GM12878 (cell line): ENCODE results near the gene BTBD3. TPM values are rescaled to one million over a fixed set of nuclear protein-coding genes. Genes with fewer than 3 reads are reported as not detected.

Source experiments
- ATAC-seq: fragments of 200-7000 bp; cut with Tn5 transposase; 3 replicates; pipeline ENCODE4 v1.9.1; 2020; ENCODE audit warnings: mild to moderate bottlenecking, moderate library complexity
- BruUV-seq: library from RNA; stranded (reverse); fragments of 400-500 nt; replicated peaks from 2 replicates; lab custom pipeline; 2021; lab: Mats Ljungman, UMichigan
- CTCF ChIA-PET: fragments of 300-600 bp; sonication (Branson Sonifier 250); formaldehyde crosslinking; extraction: SDS; loops from one replicate; lab custom pipeline; 2021; ENCODE audit warnings: inconsistent platforms; lab: Yijun Ruan, JAX
- POLR2A ChIA-PET: fragments of 350-600 bp; formaldehyde crosslinking; extraction: SDS; loops from one replicate; lab custom pipeline; 2021; ENCODE audit warnings: inconsistent platforms; lab: Charles Lee
- RAD21 ChIA-PET: fragments of 300-600 bp; sonication (Branson Sonifier 250); formaldehyde crosslinking; loops from one replicate; lab custom pipeline; 2023; ENCODE audit warnings: antibody characterized with exemption; ENCODE audit not compliant: unreplicated experiment; lab: Charles Lee
- SMC1A ChIA-PET: fragments of 300-600 bp; sonication (Branson Sonifier 250); formaldehyde crosslinking; loops from one replicate; lab custom pipeline; 2023; ENCODE audit not compliant: unreplicated experiment, uncharacterized antibody; lab: Charles Lee
- DNase-seq: peaks from one replicate; pipeline ENCODE4 v3.0.0-alpha.2; 2011; ENCODE audit warnings: low read depth, low spot score
- FAIRE-seq: peaks from 3 replicates; lab custom pipeline; 2011; peaks lifted over from hg19 to GRCh38; lab: Jason Lieb, UNC
- H2AFZ ChIP-seq: 2 replicates; pipeline ENCODE4 v1.6.0; 2011; ENCODE audit warnings: low read depth, low read length, control low read depth; ENCODE audit not compliant: control insufficient read depth
- H3K27ac ChIP-seq: 2 replicates; pipeline ENCODE4 v1.5.1; 2011; ENCODE audit warnings: control low read depth; ENCODE audit not compliant: control insufficient read depth, insufficient read depth
- H3K27me3 ChIP-seq, 2 experiments: replicated peaks in 1 of 2; 2 replicates each; pipeline versions ENCODE4 v1.6.0 to v1.6.1; 2011; ENCODE audit warnings: low read length in 1 of 2; ENCODE audit not compliant: control insufficient read depth in 2 of 2, insufficient read depth in 2 of 2
- H3K36me3 ChIP-seq, 2 experiments: 2 replicates each; pipeline ENCODE4 v1.5.1; 2011; ENCODE audit warnings: low read length in 1 of 2; ENCODE audit not compliant: control insufficient read depth in 2 of 2, insufficient read depth in 2 of 2
- H3K4me1 ChIP-seq: 2 replicates; pipeline ENCODE4 v1.6.1; 2011; ENCODE audit warnings: mild to moderate bottlenecking, low read length, moderate library complexity, mixed read lengths; ENCODE audit not compliant: control insufficient read depth, insufficient read depth
- H3K4me2 ChIP-seq: 2 replicates; pipeline ENCODE4 v1.6.0; 2011; ENCODE audit warnings: control low read depth; ENCODE audit not compliant: control insufficient read depth, insufficient read depth
- H3K4me3 ChIP-seq: fragments of 200-600 bp; sonication (generic); 2 replicates; pipeline ENCODE4 v1.5.1; 2016
- H3K79me2 ChIP-seq: 2 replicates; pipeline ENCODE4 v1.6.0; 2011; ENCODE audit warnings: low read length; ENCODE audit not compliant: control insufficient read depth, insufficient read depth
- H3K9ac ChIP-seq: 2 replicates; pipeline ENCODE4 v1.8.0; 2011; ENCODE audit warnings: low read length, control low read depth, mixed read lengths; ENCODE audit not compliant: control insufficient read depth, insufficient read depth
- H3K9me3 ChIP-seq: replicated peaks from 3 replicates; pipeline ENCODE4 v1.5.1; 2011; ENCODE audit warnings: mild to moderate bottlenecking, low read length; ENCODE audit not compliant: control insufficient read depth, insufficient read depth
- H4K20me1 ChIP-seq: 2 replicates; pipeline ENCODE4 v1.6.0; 2011; ENCODE audit not compliant: control insufficient read depth, insufficient read depth
- ASH2L ChIP-seq: fragments of 300-600, 200-600 bp; sonication (generic); IDR thresholded peaks from 2 replicates; pipeline ENCODE4 v1.6.1; 2017; ENCODE audit warnings: low read depth, mild to moderate bottlenecking, borderline replicate concordance
- FOXM1 ChIP-seq: IDR thresholded peaks from 2 replicates; pipeline ENCODE4 v1.6.1; 2012; ENCODE audit warnings: low read depth, mild to moderate bottlenecking, inconsistent platforms, low read length, moderate library complexity
- HCFC1 ChIP-seq: fragments of 150-350 bp; IDR thresholded peaks from 2 replicates; pipeline ENCODE4 v1.6.1; 2014; ENCODE audit warnings: low read length
- JUNB ChIP-seq: IDR thresholded peaks from 2 replicates; pipeline ENCODE4 v1.6.1; 2016; ENCODE audit warnings: antibody characterized with exemption, mild to moderate bottlenecking
- MYC ChIP-seq: IDR thresholded peaks from 2 replicates; pipeline ENCODE4 v1.6.1; 2011; ENCODE audit warnings: mild to moderate bottlenecking, low read length, moderate library complexity, inconsistent platforms; ENCODE audit not compliant: insufficient read depth, insufficient replicate concordance, insufficient read length, severe bottlenecking
- PAX5 ChIP-seq: IDR thresholded peaks from 2 replicates; pipeline ENCODE4 v1.6.1; 2011; ENCODE audit warnings: low read depth, low read length, borderline replicate concordance
- RB1 ChIP-seq: fragments of 450-650 bp; formaldehyde crosslinking; IDR thresholded peaks from 2 replicates; pipeline ENCODE4 v1.6.1; 2017; ENCODE audit warnings: mild to moderate bottlenecking, borderline replicate concordance
- SIN3A ChIP-seq: IDR thresholded peaks from 2 replicates; pipeline ENCODE4 v1.6.1; 2012; ENCODE audit warnings: low read depth, low read length, improper control_type of control experiment
- SMAD1 ChIP-seq: fragments of 450-650 bp; IDR thresholded peaks from 2 replicates; pipeline ENCODE4 v1.6.1; 2018; ENCODE audit warnings: mild to moderate bottlenecking, low read depth; ENCODE audit not compliant: partially characterized antibody
- TCF7 ChIP-seq: IDR thresholded peaks from 2 replicates; pipeline ENCODE4 v1.6.1; 2014; ENCODE audit warnings: antibody characterized with exemption, borderline replicate concordance
- WGBS: methylation state at CpG from one replicate; pipeline ENCODE4 v1.1.6; 2016; ENCODE audit warnings: low lambda C conversion rate; ENCODE audit not compliant: insufficient replicate concordance, insufficient coverage; ENCODE audit errors: missing lambda C conversion rate; 5-methylcytosine and 5-hydroxymethylcytosine counted together
- in situ Hi-C: fragments of 300-500 bp; cut with MboI; formaldehyde crosslinking; loops from 9 replicates; pipeline ENCODE4 v1.14.3; 2018; ENCODE audit warnings: mixed read lengths
- intact Hi-C: fragments of 100-400 bp; cut with micrococcal nuclease; formaldehyde crosslinking; loops from one replicate; pipeline ENCODE4 v1.14.2; 2022; ENCODE audit not compliant: unreplicated experiment
- polyA plus RNA-seq, 11 experiments: library from polyadenylated mRNA; depleted of rRNA in 4 of 11; unstranded in 6 of 11; stranded (reverse) in 5 of 11; fragments of >200 nt; fragmentation: Nextera tagmentation in 4 of 11; fragmentation: Illumina TruSeq in 1 of 11; extraction: Ambion mirVana in 4 of 11; extraction: Trizol in 1 of 11; gene quantifications; 1 replicate in 1 of 11; 2 replicates in 10 of 11; pipeline versions ENCODE4 v1.2.1 to v1.2.3, GENCODE V29; 2011 to 2016; ENCODE audit warnings: inconsistent platforms in 2 of 11, missing spikeins in 2 of 11, low read depth in 1 of 11
- total RNA-seq, 4 experiments: library from RNA; depleted of rRNA in 3 of 4; stranded (reverse); fragments of >200 nt in 3 of 4; fragmentation: Illumina TruSeq in 1 of 4; extraction: Trizol in 1 of 4; gene quantifications; 2 replicates each; pipeline versions ENCODE4 v1.2.1 to v1.2.3, GENCODE V29; 2013 to 2021
- TF ChIP-seq, protein P1 (sequence below): fragments of 450-650 bp; IDR thresholded peaks from 2 replicates; pipeline ENCODE4 v1.6.1; 2017; ENCODE audit warnings: antibody characterized with exemption, mild to moderate bottlenecking, moderate library complexity
- TF ChIP-seq, protein P2 (sequence below): fragments of 450-650 bp; IDR thresholded peaks from 2 replicates; pipeline ENCODE4 v1.6.1; 2014; ENCODE audit warnings: mild to moderate bottlenecking
- TF ChIP-seq, protein P3 (sequence below): IDR thresholded peaks from 2 replicates; pipeline ENCODE4 v1.6.1; 2012; ENCODE audit warnings: low read depth, low read length, improper control_type of control experiment
- TF ChIP-seq, protein P4 (sequence below), 3 experiments: IDR thresholded peaks in 2 of 3; conservative IDR thresholded peaks in 1 of 3; 2 replicates each; pipeline ENCODE4 v1.5.1; 2011; ENCODE audit warnings: low read depth in 3 of 3, low read length in 3 of 3, mild to moderate bottlenecking in 3 of 3, control low read depth in 2 of 3, moderate library complexity in 2 of 3, inconsistent platforms in 1 of 3, mixed read lengths in 1 of 3; ENCODE audit not compliant: control insufficient read depth in 2 of 3, insufficient read depth in 1 of 3; ENCODE audit errors: extremely low read depth in 1 of 3

The BTBD3 gene
- total and polyA plus RNA-seq, 10 of the 15 experiments (the other 5 are each of a cell fraction or from before 2014, with no cell fraction given) = 0.02 to 12.8 (median 0.23) TPM

DNA sequence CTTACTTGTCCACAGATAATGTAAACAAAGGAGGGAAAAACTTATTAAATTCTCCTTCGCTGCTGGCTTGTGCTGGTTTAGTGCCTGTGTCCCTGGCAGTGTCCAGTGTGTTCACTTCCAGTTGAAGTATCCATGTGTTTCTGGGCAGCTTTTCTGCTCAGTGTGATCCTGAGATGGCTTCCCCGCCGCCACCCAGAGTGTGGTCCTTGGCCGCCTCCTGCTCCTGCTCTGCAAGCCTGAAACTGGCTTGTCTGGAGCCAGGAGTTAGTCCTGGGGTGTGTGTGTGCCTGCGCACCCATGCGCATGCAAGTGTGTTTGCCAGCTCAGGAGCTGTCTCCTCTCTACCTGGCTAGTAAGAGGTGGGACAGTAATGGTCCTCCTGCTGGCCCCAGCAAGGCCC, 7.2 kb downstream of the BTBD3 start (continued):
- TF ChIP-seq, protein P1, sequence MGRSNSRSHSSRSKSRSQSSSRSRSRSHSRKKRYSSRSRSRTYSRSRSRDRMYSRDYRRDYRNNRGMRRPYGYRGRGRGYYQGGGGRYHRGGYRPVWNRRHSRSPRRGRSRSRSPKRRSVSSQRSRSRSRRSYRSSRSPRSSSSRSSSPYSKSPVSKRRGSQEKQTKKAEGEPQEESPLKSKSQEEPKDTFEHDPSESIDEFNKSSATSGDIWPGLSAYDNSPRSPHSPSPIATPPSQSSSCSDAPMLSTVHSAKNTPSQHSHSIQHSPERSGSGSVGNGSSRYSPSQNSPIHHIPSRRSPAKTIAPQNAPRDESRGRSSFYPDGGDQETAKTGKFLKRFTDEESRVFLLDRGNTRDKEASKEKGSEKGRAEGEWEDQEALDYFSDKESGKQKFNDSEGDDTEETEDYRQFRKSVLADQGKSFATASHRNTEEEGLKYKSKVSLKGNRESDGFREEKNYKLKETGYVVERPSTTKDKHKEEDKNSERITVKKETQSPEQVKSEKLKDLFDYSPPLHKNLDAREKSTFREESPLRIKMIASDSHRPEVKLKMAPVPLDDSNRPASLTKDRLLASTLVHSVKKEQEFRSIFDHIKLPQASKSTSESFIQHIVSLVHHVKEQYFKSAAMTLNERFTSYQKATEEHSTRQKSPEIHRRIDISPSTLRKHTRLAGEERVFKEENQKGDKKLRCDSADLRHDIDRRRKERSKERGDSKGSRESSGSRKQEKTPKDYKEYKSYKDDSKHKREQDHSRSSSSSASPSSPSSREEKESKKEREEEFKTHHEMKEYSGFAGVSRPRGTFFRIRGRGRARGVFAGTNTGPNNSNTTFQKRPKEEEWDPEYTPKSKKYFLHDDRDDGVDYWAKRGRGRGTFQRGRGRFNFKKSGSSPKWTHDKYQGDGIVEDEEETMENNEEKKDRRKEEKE = no peak
- no peak for TF ChIP-seq PAX5
- no peak for TF ChIP-seq ASH2L
- no peak for TF ChIP-seq MYC

DNA sequence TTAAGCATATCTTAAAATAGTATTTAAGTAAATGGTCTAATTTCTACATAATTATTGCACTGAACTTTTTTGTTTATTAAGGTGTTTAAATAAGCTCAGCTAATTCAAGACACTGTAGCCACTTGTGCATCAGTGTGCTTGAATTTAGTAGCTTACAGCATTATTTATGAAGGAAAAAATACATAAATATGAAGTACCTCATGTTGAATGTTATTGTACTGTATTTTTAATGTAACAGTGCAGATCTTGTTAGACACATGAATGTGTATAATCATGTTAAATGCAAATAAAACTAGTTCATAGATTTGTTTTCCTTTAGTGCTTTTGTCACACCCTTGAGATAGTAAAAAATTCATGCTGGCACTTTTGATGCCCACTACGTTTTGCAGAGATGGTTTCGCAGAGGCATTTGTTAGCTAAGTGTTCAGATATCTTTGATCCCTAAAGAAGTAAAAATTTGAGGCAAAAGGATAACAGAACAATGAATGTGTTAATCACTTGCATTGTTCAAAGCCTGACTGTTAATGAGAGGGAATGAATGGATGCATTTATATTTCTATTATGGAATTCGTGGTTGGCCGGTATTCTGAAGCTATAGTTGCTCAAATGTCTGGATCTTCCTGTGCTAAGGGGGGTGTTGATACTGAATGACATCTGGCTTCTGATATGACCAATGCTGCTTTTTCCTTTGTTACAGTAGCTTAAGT, 8.8 kb downstream of the BTBD3 start:
- in situ Hi-C loops = no loop called here
- Histone ChIP-seq H3K27me3 (no peaks in the 10 kb centered on the region), H3K79me2 (no peaks in the 10 kb centered on the region)
- TF ChIP-seq RB1 (no peak), SIN3A (no peak), TCF7 (no peak), JUNB (no peak), FOXM1 (no peak), SMAD1 (no peak), HCFC1 (no peak)
- TF ChIP-seq, protein P2, sequence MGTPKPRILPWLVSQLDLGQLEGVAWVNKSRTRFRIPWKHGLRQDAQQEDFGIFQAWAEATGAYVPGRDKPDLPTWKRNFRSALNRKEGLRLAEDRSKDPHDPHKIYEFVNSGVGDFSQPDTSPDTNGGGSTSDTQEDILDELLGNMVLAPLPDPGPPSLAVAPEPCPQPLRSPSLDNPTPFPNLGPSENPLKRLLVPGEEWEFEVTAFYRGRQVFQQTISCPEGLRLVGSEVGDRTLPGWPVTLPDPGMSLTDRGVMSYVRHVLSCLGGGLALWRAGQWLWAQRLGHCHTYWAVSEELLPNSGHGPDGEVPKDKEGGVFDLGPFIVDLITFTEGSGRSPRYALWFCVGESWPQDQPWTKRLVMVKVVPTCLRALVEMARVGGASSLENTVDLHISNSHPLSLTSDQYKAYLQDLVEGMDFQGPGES = no peak
- TF ChIP-seq, protein P3, sequence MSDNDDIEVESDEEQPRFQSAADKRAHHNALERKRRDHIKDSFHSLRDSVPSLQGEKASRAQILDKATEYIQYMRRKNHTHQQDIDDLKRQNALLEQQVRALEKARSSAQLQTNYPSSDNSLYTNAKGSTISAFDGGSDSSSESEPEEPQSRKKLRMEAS = no peak
- TF ChIP-seq, protein P4, sequence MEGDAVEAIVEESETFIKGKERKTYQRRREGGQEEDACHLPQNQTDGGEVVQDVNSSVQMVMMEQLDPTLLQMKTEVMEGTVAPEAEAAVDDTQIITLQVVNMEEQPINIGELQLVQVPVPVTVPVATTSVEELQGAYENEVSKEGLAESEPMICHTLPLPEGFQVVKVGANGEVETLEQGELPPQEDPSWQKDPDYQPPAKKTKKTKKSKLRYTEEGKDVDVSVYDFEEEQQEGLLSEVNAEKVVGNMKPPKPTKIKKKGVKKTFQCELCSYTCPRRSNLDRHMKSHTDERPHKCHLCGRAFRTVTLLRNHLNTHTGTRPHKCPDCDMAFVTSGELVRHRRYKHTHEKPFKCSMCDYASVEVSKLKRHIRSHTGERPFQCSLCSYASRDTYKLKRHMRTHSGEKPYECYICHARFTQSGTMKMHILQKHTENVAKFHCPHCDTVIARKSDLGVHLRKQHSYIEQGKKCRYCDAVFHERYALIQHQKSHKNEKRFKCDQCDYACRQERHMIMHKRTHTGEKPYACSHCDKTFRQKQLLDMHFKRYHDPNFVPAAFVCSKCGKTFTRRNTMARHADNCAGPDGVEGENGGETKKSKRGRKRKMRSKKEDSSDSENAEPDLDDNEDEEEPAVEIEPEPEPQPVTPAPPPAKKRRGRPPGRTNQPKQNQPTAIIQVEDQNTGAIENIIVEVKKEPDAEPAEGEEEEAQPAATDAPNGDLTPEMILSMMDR (IDR thresholded peaks at IDR 0.05 in 2 of 3, conservative IDR thresholded peaks at IDR 0.05 in 1 of 3; ENCODE audit: control insufficient read depth in 2 of 3, extremely low read depth in 1 of 3, insufficient read depth in 1 of 3, low read depth in 3 of 3, low read length in 3 of 3) = no peak
- TF ChIP-seq, all 136 proteins: peak for 0
- no TSS peak for BruUV-seq
- H3K27ac ChIP-seq = no peak overlapping the region
- no peaks in the 10 kb centered on the region for H3K4me1 ChIP-seq
- RAD21 ChIA-PET = no interaction called here
- ATAC-seq (no peak), DNase-seq (no peak), FAIRE-seq (no peak)
- H4K20me1 ChIP-seq = no peaks in the 10 kb centered on the region
- H3K9ac ChIP-seq = no peak overlapping the region
- CTCF ChIA-PET = interaction anchor here (1.2 to 2.1 kb wide), 3 partner anchors 10 to 29 kb away, joined by 3 to 13 read pairs (median 3); no protein-coding TSS in a partner anchor
- no peaks in the 10 kb centered on the region; a peak in 1 of 4 replicates for H3K36me3 ChIP-seq
- 43% methylated on average over 4 of the region's 4 CpGs for WGBS
- H2AFZ ChIP-seq = no peak overlapping the region
- no peak overlapping the region for H3K4me2 ChIP-seq
- intact Hi-C loops = no loop called here
- H3K9me3 ChIP-seq = no peaks in the 10 kb centered on the region
- POLR2A ChIA-PET = no interaction called here
- SMC1A ChIA-PET = interaction anchor here (0.6 to 1.9 kb wide), 4 partner anchors 8 to 31 kb away, joined by 3 to 5 read pairs (median 4); partner anchors contain the start of gene BTBD3
- H3K4me3 ChIP-seq = no peak overlapping the region
